ENCODE results near the gene KRT20. TPM values are rescaled to one million over a fixed set of nuclear protein-coding genes. Genes with fewer than 3 reads are reported as not detected.

KRT20 gene
- total RNA-seq, result under 1 TPM in 2 of 9 donors, not detected in 7; 0.23 to 0.50 TPM
- polyA plus RNA-seq, result under 1 TPM in 2 of 3 donors, not detected in 1; 0.27 to 0.64 TPM
- long read RNA-seq, donor 1, result 0 reads
- long read RNA-seq, donor 2, result 0 reads
- long read RNA-seq, donor 3, result 0 reads
- long read RNA-seq, donor 4, result 0 reads
- long read RNA-seq, donor 5, result 0 reads
- long read RNA-seq, donor 6, result 0 reads
- long read RNA-seq, donor 7, result 0 reads
- long read RNA-seq, donor 8, result 0 reads
- long read RNA-seq, donor 9, result 0 reads
- long read RNA-seq, donor 10, result 0 reads

GRCh38 chr17:40884708-40885512 is at the start of gene KRT20:
TSS of gene KRT20 (minus strand) at chr17:40885242. CDS start at chr17:40885185, 57 bp downstream.
- TF ChIP-seq POLR2A (IDR thresholded peaks at IDR 0.05) (no peak), CTCF (IDR thresholded peaks at IDR 0.05) (no peak)
- intact Hi-C loops (cut with DNase I), result no loop called here

GRCh38 chr17:40932608-40933007 is 47.6 kb upstream of the KRT20 start:
- H3K4me3 ChIP-seq, result no peak overlapping the region
- no peak for TF ChIP-seq POLR2A (IDR thresholded peaks at IDR 0.05)
- TF ChIP-seq CTCF (IDR thresholded peaks at IDR 0.05), result no peak
- intact Hi-C loops (cut with DNase I), result no loop called here
- no peak overlapping the region for H3K27ac ChIP-seq
- DNase-seq, result no peak
- H3K4me1 ChIP-seq (replicated peaks in 1 of 2), result no peaks in the 10 kb centered on the region
- H3K9me3 ChIP-seq (replicated peaks in 1 of 3), result no peaks in the 10 kb centered on the region
- whole genome bisulfite sequencing, 4 donors, result 70 to 97% (median 82%) methylated on average over 2 of the region's 2 CpGs
- H3K27me3 ChIP-seq, result no peaks in the 10 kb centered on the region
- H3K36me3 ChIP-seq (replicated peaks in 1 of 2), result no peaks in the 10 kb centered on the region

More at GRCh38 chr17:40884708-40885512, at the start of gene KRT20:
- no peaks in the 10 kb centered on the region for H3K4me1 ChIP-seq (replicated peaks in 1 of 2)
- no peak within 1 kb of the TSS for H3K4me3 ChIP-seq
- no peaks in the 10 kb centered on the region for H3K36me3 ChIP-seq (replicated peaks in 1 of 2)
- H3K27me3 ChIP-seq, result peaks cover 15% of the 10 kb centered on the region
- DNase-seq, result no peak
- no peak within 1 kb of the TSS for H3K27ac ChIP-seq
- H3K9me3 ChIP-seq (replicated peaks in 1 of 3), result no peaks in the 10 kb centered on the region
- 86 to 90% (median 88%) methylated on average over 22 to 23 of the region's 23 CpGs for WGBS, 4 donors

- TF ChIP-seq CTCF (IDR thresholded peaks at IDR 0.05) (no peak), POLR2A (IDR thresholded peaks at IDR 0.05) (no peak)
- H3K27me3 ChIP-seq, result no peaks in the 10 kb centered on the region
- WGBS, 4 donors, result 60 to 70% (median 65%) methylated on average over 3 of the region's 3 CpGs
- DNase-seq, result no peak
- H3K27ac ChIP-seq, result no peak overlapping the region
- H3K36me3 ChIP-seq (replicated peaks in 1 of 2), result no peaks in the 10 kb centered on the region
- no peaks in the 10 kb centered on the region for H3K4me1 ChIP-seq (replicated peaks in 1 of 2)
- no peak overlapping the region for H3K4me3 ChIP-seq
- intact Hi-C loops (cut with DNase I), result no loop called here
- H3K9me3 ChIP-seq (replicated peaks in 1 of 3), result no peaks in the 10 kb centered on the region
Observed at GRCh38 chr17:40931311-40931710, 46.3 kb upstream of the KRT20 start.

GRCh38 chr17:40926341-40926740 is 41.3 kb upstream of the KRT20 start:
- no peak overlapping the region for H3K4me3 ChIP-seq
- H3K4me1 ChIP-seq (replicated peaks in 1 of 2), result peaks cover 0 to 8% of the 10 kb centered on the region in 2 donors
- intact Hi-C loops (cut with DNase I), result no loop called here
- no peak overlapping the region for H3K27ac ChIP-seq
- no peaks in the 10 kb centered on the region for H3K27me3 ChIP-seq
- TF ChIP-seq CTCF (IDR thresholded peaks at IDR 0.05) (no peak), POLR2A (IDR thresholded peaks at IDR 0.05) (no peak)
- no peak for DNase-seq
- no peaks in the 10 kb centered on the region for H3K36me3 ChIP-seq (replicated peaks in 1 of 2)
- no peaks in the 10 kb centered on the region for H3K9me3 ChIP-seq (replicated peaks in 1 of 3)
- WGBS, 4 donors, result 82 to 86% (median 84%) methylated on average over 8 of the region's 8 CpGs
